ENCODE results near the gene KIRREL3. TPM values are rescaled to one million over a fixed set of nuclear protein-coding genes. Genes with fewer than 3 reads are reported as not detected.

Gene KIRREL3
- total and polyA plus RNA-seq, 9 of the 15 experiments (the other 6 are each of a cell fraction or from before 2014, with no cell fraction given): 0.04 to 0.10 TPM; not detected in 7

GRCh38 chr11:126424471-126425039 is 576.0 kb downstream of the KIRREL3 start:
- intact Hi-C loops (cut with micrococcal nuclease): loop anchor here (5.0 kb wide), 1 partner anchor 112 kb away; no protein-coding TSS in a partner anchor
- ChIA-PET CTCF (ENCODE audit: low intra/inter-chr PET ratio) (no interaction called here), POLR2A (interaction anchor here (0.6 to 1.1 kb wide), 2 partner anchors 61 to 144 kb away, joined by 3 read pairs; no protein-coding TSS in a partner anchor)
- no peak overlapping the region for H3K27ac ChIP-seq (ENCODE audit: extremely low read depth, low read depth, low read length)
- TF ChIP-seq XRCC4 (IDR thresholded peaks at IDR 0.05; ENCODE audit: extremely low read depth, insufficient read depth, insufficient read length) (no peak), RAD21 (CRISPR knock-in tag; conservative IDR thresholded peaks at IDR 0.05 in 1 of 2, IDR thresholded peaks at IDR 0.05 in 1 of 2) (0 out of 4 replicates have a peak, but pooled peaks of 1 of the 2 experiments have one; percentile 21)
- no TSS peak for BruUV-seq (replicated peaks)
- no peaks in the 10 kb centered on the region for H3K9me1 ChIP-seq (ENCODE audit: control insufficient read depth, insufficient read depth, low read length)
- H3K27me3 ChIP-seq (ENCODE audit: control insufficient read depth in 2 of 2, insufficient read depth in 2 of 2, low read length in 2 of 2): peaks cover 28 to 61% of the 10 kb centered on the region in 2 experiments
- DNase-seq (ENCODE audit: extremely low read depth in 1 of 4, low spot score in 3 of 4): no peak
- H3K4me3 ChIP-seq: no peak overlapping the region
- H3K36me3 ChIP-seq (ENCODE audit: control insufficient read depth, insufficient read depth, low read length): no peaks in the 10 kb centered on the region
- H4K20me1 ChIP-seq (replicated peaks; ENCODE audit: control insufficient read depth, insufficient read depth, low read length): peaks cover 59% of the 10 kb centered on the region
- H3K4me2 ChIP-seq (ENCODE audit: insufficient read depth, low read length): no peak overlapping the region
- no peak for FAIRE-seq
- no peaks in the 10 kb centered on the region for H3K9me3 ChIP-seq (replicated peaks; ENCODE audit: control insufficient read depth, insufficient read depth, low read depth, low read length)
- H3K4me1 ChIP-seq (replicated peaks in 1 of 2; ENCODE audit: control insufficient read depth in 2 of 2, insufficient read depth in 2 of 2, low read length in 2 of 2): peaks cover 7 to 13% of the 10 kb centered on the region in 2 experiments; a peak in 4 of 5 replicates
- WGBS (ENCODE audit: insufficient coverage, low coverage, missing lambda C conversion rate): 30% methylated on average over 30 of the region's 30 CpGs
- in situ Hi-C loops (cut with MboI): loop anchor here (25.0 kb wide), 1 partner anchor 112 kb away; the partner anchor contains the start of gene DCPS
- no peaks in the 10 kb centered on the region for H3K79me2 ChIP-seq (ENCODE audit: control insufficient read depth, insufficient read depth, low read length)
- no peak for ATAC-seq
- H2AFZ ChIP-seq (ENCODE audit: low read depth, low read length): no peak overlapping the region
- H3K9ac ChIP-seq (ENCODE audit: insufficient read depth in 1 of 2, low read depth in 2 of 2, low read length in 2 of 2): no peak overlapping the region

DNA sequence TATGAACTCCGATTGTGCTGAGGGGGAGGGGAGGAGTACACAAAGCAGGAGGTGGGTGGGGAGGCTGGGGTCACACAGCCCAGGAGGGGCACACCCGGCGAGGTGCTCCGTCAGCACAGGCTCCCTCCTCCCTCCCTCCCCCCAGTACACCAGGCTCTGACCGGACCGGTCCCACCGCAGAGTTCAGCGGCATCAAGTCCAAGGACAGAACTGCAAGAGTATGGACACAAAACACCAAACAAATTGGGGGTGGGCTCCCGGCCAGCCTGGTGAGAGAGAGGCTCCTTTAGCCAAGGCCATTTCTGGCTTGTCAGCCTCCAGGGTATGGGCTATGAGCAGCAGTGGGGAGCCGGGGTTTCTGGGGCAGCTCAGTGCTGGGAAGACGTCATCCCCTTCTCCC is 576.8 kb downstream of the KIRREL3 start:
- Histone ChIP-seq H4K20me1 (replicated peaks; ENCODE audit: control insufficient read depth, insufficient read depth, low read length) (peaks cover 60% of the 10 kb centered on the region), H3K9me1 (ENCODE audit: control insufficient read depth, insufficient read depth, low read length) (no peaks in the 10 kb centered on the region), H3K36me3 (ENCODE audit: control insufficient read depth, insufficient read depth, low read length) (no peaks in the 10 kb centered on the region), H3K9me3 (replicated peaks; ENCODE audit: control insufficient read depth, insufficient read depth, low read depth, low read length) (no peaks in the 10 kb centered on the region), H2AFZ (ENCODE audit: low read depth, low read length) (no peak overlapping the region), H3K9ac (ENCODE audit: insufficient read depth in 1 of 2, low read depth in 2 of 2, low read length in 2 of 2) (no peak overlapping the region), H3K79me2 (ENCODE audit: control insufficient read depth, insufficient read depth, low read length) (no peaks in the 10 kb centered on the region), H3K4me1 (replicated peaks in 1 of 2; ENCODE audit: control insufficient read depth in 2 of 2, insufficient read depth in 2 of 2, low read length in 2 of 2) (peaks cover 9 to 13% of the 10 kb centered on the region in 2 experiments; a peak in 4 of 5 replicates), H3K4me3 (no peak overlapping the region), H3K27me3 (ENCODE audit: control insufficient read depth in 2 of 2, insufficient read depth in 2 of 2, low read length in 2 of 2) (peaks cover 26 to 55% of the 10 kb centered on the region in 2 experiments), H3K27ac (ENCODE audit: extremely low read depth, low read depth, low read length) (no peak overlapping the region), H3K4me2 (ENCODE audit: insufficient read depth, low read length) (no peak overlapping the region)
- no TSS peak for BruUV-seq (replicated peaks)
- CTCF ChIA-PET (ENCODE audit: low intra/inter-chr PET ratio): no interaction called here
- DNase-seq (ENCODE audit: extremely low read depth in 1 of 4, low spot score in 3 of 4) (no peak), ATAC-seq (no peak), FAIRE-seq (no peak)
- in situ Hi-C loops (cut with MboI) (loop anchor here (25.0 kb wide), 1 partner anchor 111 kb away; the partner anchor contains the start of gene DCPS), intact Hi-C loops (cut with micrococcal nuclease) (loop anchor here (5.0 kb wide), 1 partner anchor 111 kb away; no protein-coding TSS in a partner anchor)
- no peak for TF ChIP-seq ZC3H8 (IDR thresholded peaks at IDR 0.05)
- no peak for TF ChIP-seq XRCC4 (IDR thresholded peaks at IDR 0.05; ENCODE audit: extremely low read depth, insufficient read depth, insufficient read length)
- TF ChIP-seq GTF2E2 (tag; IDR thresholded peaks at IDR 0.05): no peak
- no peak for TF ChIP-seq DACH1 (IDR thresholded peaks at IDR 0.05; ENCODE audit: partially characterized antibody)
- no peak for TF ChIP-seq ERF (CRISPR knock-in tag; IDR thresholded peaks at IDR 0.05)
- no peak for TF ChIP-seq NCOA6 (IDR thresholded peaks at IDR 0.05)
- no peak for TF ChIP-seq ZNF134 (CRISPR knock-in tag; conservative IDR thresholded peaks at IDR 0.05)
- TF ChIP-seq JUN (IDR thresholded peaks at IDR 0.05; ENCODE audit: borderline replicate concordance, low read depth, low read length): no peak
- TF ChIP-seq JUN (CRISPR knock-in tag; IDR thresholded peaks at IDR 0.05; ENCODE audit: borderline replicate concordance): no peak
- no peak for TF ChIP-seq PHB (CRISPR knock-in tag; IDR thresholded peaks at IDR 0.05)
- TF ChIP-seq ZNF431 (CRISPR knock-in tag; IDR thresholded peaks at IDR 0.05): no peak
- no peak for TF ChIP-seq SP1 (CRISPR knock-in tag; IDR thresholded peaks at IDR 0.05)
- no peak for TF ChIP-seq IRF2 (CRISPR knock-in tag; IDR thresholded peaks at IDR 0.05)
- no peak for TF ChIP-seq NFIC (IDR thresholded peaks at IDR 0.05)
- TF ChIP-seq ESRRA (IDR thresholded peaks at IDR 0.05; ENCODE audit: borderline replicate concordance, low read depth): no peak
- TF ChIP-seq TAF9B (IDR thresholded peaks at IDR 0.05; ENCODE audit: partially characterized antibody): no peak
- TF ChIP-seq ZBTB1 (CRISPR knock-in tag; IDR thresholded peaks at IDR 0.05; ENCODE audit: borderline replicate concordance, low read depth): no peak
- no peak for TF ChIP-seq RAD21 (CRISPR knock-in tag; conservative IDR thresholded peaks at IDR 0.05 in 1 of 2, IDR thresholded peaks at IDR 0.05 in 1 of 2)
- POLR2A ChIA-PET: interaction anchor here (0.6 to 1.1 kb wide), 3 partner anchors 10 to 800 kb away, joined by 3 read pairs; no protein-coding TSS in a partner anchor
- WGBS (ENCODE audit: insufficient coverage, low coverage, missing lambda C conversion rate): 17% methylated on average over 2 of the region's 11 CpGs

All from K562 (cell line).